Pancreas (tissue), 10 donors: ENCODE results near the gene S1PR5. TPM values are rescaled to one million over a fixed set of nuclear protein-coding genes. Genes with fewer than 3 reads are reported as not detected.

ENCODE experiments used
- ATAC-seq, 4 donors: fragments of 200-7000 bp; cut with Tn5 transposase; one replicate each; pipeline versions ENCODE4 v1.8.0 to v1.9.1; 2020; ENCODE audit warnings: mild to moderate bottlenecking in 4 of 4, moderate library complexity in 4 of 4
- DNase-seq, 6 donors: peaks; one replicate each; pipeline ENCODE4 v3.0.0-alpha.2; 2020
- FAIRE-seq: peaks from 2 replicates; lab custom pipeline; 2012; peaks lifted over from hg19 to GRCh38; lab: Jason Lieb, UNC
- H3K27ac ChIP-seq, 4 donors: fragments of 200-600 bp; sonication (generic); 1 replicate in 3 of 4; 2 replicates in 1 of 4; pipeline versions ENCODE4 v1.5.0 to v1.8.0; 2020
- H3K27me3 ChIP-seq, 4 donors: fragments of 200-600 bp; one replicate each; pipeline ENCODE4 v1.8.0; 2021
- H3K36me3 ChIP-seq, 3 donors: fragments of 200-600 bp; sonication (generic) in 1 of 3; one replicate each; pipeline versions ENCODE4 v1.5.0 to v1.8.0; 2020 to 2021
- H3K4me1 ChIP-seq, 3 donors: fragments of 200-600 bp; one replicate each; pipeline ENCODE4 v1.8.0; 2021
- H3K4me3 ChIP-seq, 4 donors: fragments of 200-600 bp; sonication (generic) in 2 of 4; one replicate each; pipeline versions ENCODE4 v1.5.0 to v1.8.0; 2020 to 2021
- H3K9me3 ChIP-seq, 4 donors: fragments of 200-600 bp; one replicate each; pipeline ENCODE4 v1.8.0; 2021
- WGBS, 2 donors: extraction: QIAGEN DNeasy Blood & Tissue Kit; methylation state at CpG; one replicate each; pipeline ENCODE4 v1.1.7; 2013; 5-methylcytosine and 5-hydroxymethylcytosine counted together
- intact Hi-C, 3 donors: fragments of 100-400 bp; cut with DNase I; formaldehyde crosslinking; loops; one replicate each; pipeline versions ENCODE4 v1.11.1 to v1.14.2; 2022
- polyA plus RNA-seq, 2 donors: library from polyadenylated mRNA; stranded (reverse); fragments of 200-250 nt; gene quantifications; one replicate each; pipeline ENCODE4 v1.2.3, GENCODE V29; 2013
- total RNA-seq, 6 donors: library from RNA; stranded (reverse); fragmentation: NEBNext Ultra II Directional in 4 of 6; extraction: Animal tissue kit (Norgen Biotek cat#: 25700) in 4 of 6; gene quantifications; one replicate each; pipeline versions ENCODE4 v1.2.1 to v1.2.4, GENCODE V29; 2021 to 2023
- TF ChIP-seq, protein P1 (sequence below), 4 donors: fragments of 200-600 bp; sonication (generic) in 3 of 4; IDR thresholded peaks; one replicate each; pipeline versions ENCODE4 v1.5.0 to v1.8.0; 2021; ENCODE audit warnings: antibody characterized with exemption in 4 of 4
- donor health status: healthy with polysubstance abuse.
- donor health status: DM: no; HTN: no; CAD: no; lungs with moderate emphysema.
- donor health status: DM: no; HTN: no; CAD: no.
- donor health status: control.
- donor health status: control.
- donor health status: Bipolar disorder and iron deficiency.
- donor health status: DM: yes; HTN: yes; CAD: no.
- donor health status: DM: no; HTN: no; CAD: no.
- donor health status: DM: no; HTN: no; CAD: no.
- donor health status: DM: yes; HTN: yes; CAD: no.

S1PR5 gene
- total and polyA plus RNA-seq, 8 donors: 0.21 to 1.3 (median 0.53) TPM

DNA sequence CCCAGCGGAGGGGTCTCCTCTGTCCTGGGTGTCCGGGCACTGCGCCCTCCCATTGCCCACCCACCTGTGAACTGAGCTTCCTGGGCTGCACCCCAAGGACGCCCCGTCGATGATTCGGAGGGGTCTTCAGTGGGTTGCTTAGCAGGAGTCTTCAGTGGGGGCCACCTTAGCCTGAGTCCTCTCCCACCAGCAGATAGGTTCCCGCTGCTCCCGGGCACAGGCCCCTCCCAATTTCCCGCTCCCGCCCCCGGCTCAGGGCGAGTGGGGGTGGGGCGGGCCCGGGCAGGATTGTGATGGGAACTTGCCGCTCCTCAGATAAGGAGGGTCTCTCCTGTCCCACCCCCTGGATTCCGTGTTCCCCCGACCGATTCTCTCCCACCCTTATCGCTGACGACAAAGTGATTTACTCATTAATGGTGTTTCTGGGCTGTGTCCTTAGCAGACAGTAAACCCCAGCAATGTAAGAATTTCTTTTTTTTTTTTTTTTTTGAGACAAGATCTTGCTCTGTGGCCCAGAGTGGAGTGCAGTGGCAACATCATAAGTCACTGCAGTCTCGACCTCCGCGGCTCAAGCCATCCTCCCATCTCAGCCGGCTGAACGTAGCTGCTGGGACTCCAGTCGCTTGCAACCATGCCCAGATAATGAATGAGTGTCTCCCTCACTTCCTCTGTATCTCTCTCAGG lies 655 bp upstream of the S1PR5 start:
- peak in 3 of 6 donors; percentile 57 to 78 (median 73) for DNase-seq
- Histone ChIP-seq H3K27me3 (no peaks in the 10 kb centered on the region), H3K27ac (peak overlapping the region in 1 of 4 donors; percentile 5), H3K4me1 (peaks cover 6 to 19% (median 7%) of the 10 kb centered on the region in 3 donors), H3K9me3 (no peaks in the 10 kb centered on the region), H3K4me3 (peak overlapping the region; percentile 19 to 57 (median 34)), H3K36me3 (no peaks in the 10 kb centered on the region)
- intact Hi-C loops: no loop called here
- TF ChIP-seq, protein P1, sequence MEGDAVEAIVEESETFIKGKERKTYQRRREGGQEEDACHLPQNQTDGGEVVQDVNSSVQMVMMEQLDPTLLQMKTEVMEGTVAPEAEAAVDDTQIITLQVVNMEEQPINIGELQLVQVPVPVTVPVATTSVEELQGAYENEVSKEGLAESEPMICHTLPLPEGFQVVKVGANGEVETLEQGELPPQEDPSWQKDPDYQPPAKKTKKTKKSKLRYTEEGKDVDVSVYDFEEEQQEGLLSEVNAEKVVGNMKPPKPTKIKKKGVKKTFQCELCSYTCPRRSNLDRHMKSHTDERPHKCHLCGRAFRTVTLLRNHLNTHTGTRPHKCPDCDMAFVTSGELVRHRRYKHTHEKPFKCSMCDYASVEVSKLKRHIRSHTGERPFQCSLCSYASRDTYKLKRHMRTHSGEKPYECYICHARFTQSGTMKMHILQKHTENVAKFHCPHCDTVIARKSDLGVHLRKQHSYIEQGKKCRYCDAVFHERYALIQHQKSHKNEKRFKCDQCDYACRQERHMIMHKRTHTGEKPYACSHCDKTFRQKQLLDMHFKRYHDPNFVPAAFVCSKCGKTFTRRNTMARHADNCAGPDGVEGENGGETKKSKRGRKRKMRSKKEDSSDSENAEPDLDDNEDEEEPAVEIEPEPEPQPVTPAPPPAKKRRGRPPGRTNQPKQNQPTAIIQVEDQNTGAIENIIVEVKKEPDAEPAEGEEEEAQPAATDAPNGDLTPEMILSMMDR (IDR thresholded peaks at IDR 0.05): no peak
- ATAC-seq: peak in 3 of 4 donors; percentile 24 to 46 (median 33)
- WGBS, 2 donors: 1 to 3% methylated on average over 27 of the region's 27 CpGs
- FAIRE-seq: no peak

DNA sequence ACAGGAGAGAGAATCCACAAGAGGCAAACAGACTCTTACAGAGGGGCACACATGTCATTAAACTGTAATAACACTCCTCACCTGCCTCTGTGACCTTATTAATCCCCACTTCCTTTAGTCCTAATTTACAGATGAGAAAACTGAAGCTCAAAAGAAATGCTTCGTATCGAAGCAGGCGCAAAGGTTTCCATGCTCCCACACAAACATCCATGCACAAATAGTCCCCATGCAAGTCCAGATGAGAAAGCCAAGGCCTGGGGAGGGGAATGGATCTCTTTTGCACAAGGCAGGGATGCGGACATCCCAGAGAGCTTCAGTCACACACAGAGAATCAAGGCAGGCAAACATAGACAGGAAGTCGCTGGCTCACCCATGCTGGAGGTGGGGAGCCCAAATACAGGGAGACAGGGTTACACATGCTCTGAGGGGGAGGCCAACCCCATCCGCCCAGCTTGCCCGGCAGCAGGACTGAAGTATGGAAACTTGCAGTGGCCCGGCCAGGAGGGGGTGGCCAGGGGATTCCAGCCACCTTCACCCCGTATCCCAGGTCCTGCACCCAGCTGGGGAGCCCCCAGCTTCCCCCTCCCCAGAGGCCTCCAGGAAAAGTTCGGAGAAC lies 468 bp downstream of the S1PR5 start:
- H3K4me1 ChIP-seq: peaks cover 6 to 19% (median 7%) of the 10 kb centered on the region in 3 donors
- H3K27me3 ChIP-seq: no peaks in the 10 kb centered on the region
- ATAC-seq (peak in 2 of 4 donors; percentile 2 to 9), DNase-seq (no peak), FAIRE-seq (no peak)
- WGBS, 2 donors: 23 to 34% methylated on average over 9 to 10 of the region's 10 CpGs
- TF ChIP-seq, protein P1 (IDR thresholded peaks at IDR 0.05): no peak
- intact Hi-C loops: no loop called here
- H3K36me3 ChIP-seq: no peaks in the 10 kb centered on the region
- peak overlapping the region in 1 of 4 donors; percentile 10 for H3K27ac ChIP-seq
- peak overlapping the region; percentile 19 to 57 (median 34) for H3K4me3 ChIP-seq
- no peaks in the 10 kb centered on the region for H3K9me3 ChIP-seq

DNA sequence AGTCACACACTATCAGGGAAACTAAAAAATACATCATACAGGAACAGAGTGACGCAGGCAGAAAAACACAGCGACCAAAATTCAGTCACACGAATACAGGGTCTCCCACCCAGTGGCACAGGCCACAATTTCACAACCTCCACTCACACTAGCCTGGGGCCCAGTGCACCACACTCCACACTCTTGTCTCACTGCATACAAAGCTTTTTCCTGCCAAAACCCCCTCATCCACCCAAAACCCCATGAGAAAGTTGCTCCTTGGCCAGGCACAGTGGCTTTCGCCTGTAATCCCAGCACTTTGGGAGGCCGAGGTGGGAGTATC lies 1.2 kb downstream of the S1PR5 start:
- ATAC-seq (no peak), DNase-seq (no peak), FAIRE-seq (no peak)
- Histone ChIP-seq H3K27me3 (no peaks in the 10 kb centered on the region), H3K4me1 (peaks cover 6 to 19% (median 7%) of the 10 kb centered on the region in 3 donors), H3K27ac (no peak overlapping the region), H3K9me3 (no peaks in the 10 kb centered on the region), H3K4me3 (no peak overlapping the region), H3K36me3 (no peaks in the 10 kb centered on the region)
- 57 to 76% methylated on average over 5 of the region's 5 CpGs for WGBS, 2 donors
- TF ChIP-seq, protein P1 (IDR thresholded peaks at IDR 0.05): no peak
- intact Hi-C loops: no loop called here

DNA sequence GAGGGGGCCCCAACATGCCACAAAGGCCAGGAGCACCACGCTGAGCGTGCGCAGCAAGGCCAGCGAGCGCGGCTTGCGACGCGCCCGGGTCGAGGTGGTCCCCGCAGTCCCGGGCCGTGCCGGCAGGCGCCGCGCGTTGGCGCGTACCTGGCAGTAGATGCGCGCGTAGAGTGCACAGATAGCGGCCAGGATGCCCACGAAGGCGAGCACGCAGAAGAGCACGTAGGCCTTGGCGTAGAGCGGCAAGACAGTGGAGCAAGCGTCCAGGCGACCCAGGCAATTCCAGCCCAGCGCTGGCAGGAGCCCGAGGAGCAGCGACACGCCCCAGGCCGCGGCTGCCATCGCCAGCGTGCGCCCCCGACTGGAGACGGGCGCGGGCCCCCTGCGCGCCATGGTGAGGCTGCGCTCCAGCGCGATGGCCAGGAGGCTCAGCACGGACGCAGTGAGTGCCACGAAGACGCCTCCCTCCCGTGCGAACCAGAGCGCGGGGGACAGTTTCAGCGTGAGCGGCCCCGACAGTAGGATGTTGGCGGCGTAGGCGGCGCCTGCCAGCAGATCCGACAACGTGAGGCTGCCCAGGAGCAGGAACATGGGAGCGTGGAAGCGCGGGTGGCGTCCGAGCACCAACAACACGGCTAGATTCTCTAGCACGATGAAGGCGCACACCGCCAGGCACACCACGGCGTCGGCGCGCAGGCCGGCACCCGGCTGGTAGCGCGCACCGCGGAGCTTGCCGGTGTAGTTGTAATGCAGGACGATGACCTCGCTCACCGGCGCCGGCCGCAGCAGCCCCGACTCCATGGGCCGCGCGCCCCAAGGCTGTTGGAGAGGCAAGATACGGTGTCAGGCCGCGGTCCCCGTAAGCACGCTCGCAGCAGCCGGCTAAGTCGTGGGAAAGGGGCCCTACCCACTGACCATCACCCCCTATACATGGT lies 2.8 kb downstream of the S1PR5 start:
- H3K4me1 ChIP-seq: peaks cover 6 to 19% (median 7%) of the 10 kb centered on the region in 3 donors
- H3K36me3 ChIP-seq: no peaks in the 10 kb centered on the region
- TF ChIP-seq, protein P1 (IDR thresholded peaks at IDR 0.05): no peak
- H3K27me3 ChIP-seq: no peaks in the 10 kb centered on the region
- H3K4me3 ChIP-seq: no peak overlapping the region
- no peaks in the 10 kb centered on the region for H3K9me3 ChIP-seq
- intact Hi-C loops: no loop called here
- ATAC-seq: no peak
- WGBS, 2 donors: 55 to 65% methylated on average over 104 to 107 of the region's 107 CpGs
- peak in 1 of 6 donors; percentile 57 for DNase-seq
- no peak for FAIRE-seq
- no peak overlapping the region for H3K27ac ChIP-seq
